GM12865 (cell line): ENCODE results near the gene KIF13A.
"Not testable (repeated sequence)": the region's sequence is repeated elsewhere in the genome, so short reads cannot be mapped to it uniquely, and the experiment has no call there.

Experiments used
- DNase-seq: peaks from one replicate; pipeline ENCODE4 v3.0.0; 2010; ENCODE audit warnings: low read depth
- H3K4me3 ChIP-seq: 2 replicates; pipeline ENCODE4 v1.5.1; 2011; ENCODE audit warnings: mild to moderate bottlenecking, low read depth, low read length, control low read depth
- TF ChIP-seq, protein P1 (sequence below): IDR thresholded peaks from 2 replicates; pipeline ENCODE4 v1.5.1; 2011; ENCODE audit warnings: low read length, control low read depth, low read depth, inconsistent platforms; ENCODE audit not compliant: insufficient read depth; ENCODE audit errors: missing control alignments

Gene KIF13A

GRCh38 chr6:17923401-17923863, 64.0 kb downstream of the KIF13A start:
- DNase-seq = no peak
- H3K4me3 ChIP-seq = no peak overlapping the region
- TF ChIP-seq, protein P1, sequence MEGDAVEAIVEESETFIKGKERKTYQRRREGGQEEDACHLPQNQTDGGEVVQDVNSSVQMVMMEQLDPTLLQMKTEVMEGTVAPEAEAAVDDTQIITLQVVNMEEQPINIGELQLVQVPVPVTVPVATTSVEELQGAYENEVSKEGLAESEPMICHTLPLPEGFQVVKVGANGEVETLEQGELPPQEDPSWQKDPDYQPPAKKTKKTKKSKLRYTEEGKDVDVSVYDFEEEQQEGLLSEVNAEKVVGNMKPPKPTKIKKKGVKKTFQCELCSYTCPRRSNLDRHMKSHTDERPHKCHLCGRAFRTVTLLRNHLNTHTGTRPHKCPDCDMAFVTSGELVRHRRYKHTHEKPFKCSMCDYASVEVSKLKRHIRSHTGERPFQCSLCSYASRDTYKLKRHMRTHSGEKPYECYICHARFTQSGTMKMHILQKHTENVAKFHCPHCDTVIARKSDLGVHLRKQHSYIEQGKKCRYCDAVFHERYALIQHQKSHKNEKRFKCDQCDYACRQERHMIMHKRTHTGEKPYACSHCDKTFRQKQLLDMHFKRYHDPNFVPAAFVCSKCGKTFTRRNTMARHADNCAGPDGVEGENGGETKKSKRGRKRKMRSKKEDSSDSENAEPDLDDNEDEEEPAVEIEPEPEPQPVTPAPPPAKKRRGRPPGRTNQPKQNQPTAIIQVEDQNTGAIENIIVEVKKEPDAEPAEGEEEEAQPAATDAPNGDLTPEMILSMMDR = no peak

GRCh38 chr6:17921454-17921853, 66.0 kb downstream of the KIF13A start:
- H3K4me3 ChIP-seq = no peak overlapping the region
- DNase-seq = no peak
- TF ChIP-seq, protein P1 = no peak

DNA sequence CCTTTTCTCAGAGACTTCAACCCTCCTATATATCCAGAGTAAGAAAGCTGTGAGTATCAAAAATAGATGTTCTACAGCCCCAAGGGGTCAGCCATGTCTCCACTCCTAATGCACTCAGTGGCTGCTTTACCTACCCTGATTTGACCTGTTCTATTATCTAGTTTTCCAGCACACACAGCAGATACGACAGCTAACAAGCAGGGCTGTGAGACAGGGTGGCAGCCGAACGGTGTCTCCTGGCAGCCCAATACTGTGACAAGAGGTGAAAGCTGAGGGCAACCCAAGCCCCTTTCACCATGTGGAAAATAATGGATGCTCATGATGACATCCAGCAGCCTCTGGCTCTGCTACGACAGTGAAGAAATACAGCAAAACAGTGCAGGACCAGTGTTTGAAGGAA, 67.9 kb downstream of the KIF13A start:
- no peak for DNase-seq
- TF ChIP-seq, protein P1 = no peak
- H3K4me3 ChIP-seq = no peak overlapping the region

DNA sequence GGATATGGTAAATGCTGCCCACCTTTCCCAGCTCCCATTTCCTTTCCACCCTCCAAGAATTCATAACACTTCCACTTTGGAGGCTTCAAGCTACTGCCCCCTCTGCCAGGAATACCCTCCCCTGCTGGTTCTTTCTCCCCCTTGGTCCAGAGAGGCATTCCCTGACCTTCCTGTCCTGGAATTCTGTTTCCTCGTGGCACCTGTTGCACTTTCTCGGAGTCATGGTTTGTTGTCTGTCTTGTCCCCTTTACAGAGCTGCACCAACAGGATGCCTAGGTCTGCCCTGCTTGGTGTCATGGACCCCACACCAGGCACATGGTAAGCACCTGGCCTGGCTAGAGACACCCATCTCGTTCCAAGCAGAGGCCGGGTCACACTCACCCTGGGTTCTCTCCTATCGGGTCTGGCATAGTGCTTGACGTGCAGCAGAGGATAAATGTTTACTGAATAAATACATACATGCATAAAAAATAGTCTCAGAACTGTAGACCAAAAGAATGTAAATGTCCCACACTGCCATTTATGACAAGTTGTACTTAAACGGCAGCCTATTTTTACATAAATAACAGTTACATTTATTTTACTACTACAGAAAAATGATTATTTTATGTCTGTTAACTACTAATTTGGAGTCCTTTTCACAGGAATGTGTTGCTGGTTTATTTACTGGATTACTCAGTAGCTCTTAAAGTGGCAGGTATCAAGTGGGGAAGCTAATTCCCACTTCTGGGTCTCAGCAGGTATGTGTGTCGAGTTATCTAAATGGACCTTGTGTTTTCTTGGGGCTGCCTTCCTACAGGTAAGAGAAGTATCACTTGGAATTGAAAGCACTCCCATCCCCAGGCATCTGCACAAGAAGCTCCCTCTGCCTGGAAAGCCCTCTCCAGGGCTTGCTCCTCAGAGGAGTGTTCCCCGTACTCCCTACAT, 69.3 kb downstream of the KIF13A start:
- DNase-seq = no peak
- TF ChIP-seq, protein P1 = no peak
- no peak overlapping the region for H3K4me3 ChIP-seq

GRCh38 chr6:17914651-17915050, 72.8 kb downstream of the KIF13A start:
- no peak for DNase-seq
- TF ChIP-seq, protein P1 = no peak
- no peak overlapping the region for H3K4me3 ChIP-seq

DNA sequence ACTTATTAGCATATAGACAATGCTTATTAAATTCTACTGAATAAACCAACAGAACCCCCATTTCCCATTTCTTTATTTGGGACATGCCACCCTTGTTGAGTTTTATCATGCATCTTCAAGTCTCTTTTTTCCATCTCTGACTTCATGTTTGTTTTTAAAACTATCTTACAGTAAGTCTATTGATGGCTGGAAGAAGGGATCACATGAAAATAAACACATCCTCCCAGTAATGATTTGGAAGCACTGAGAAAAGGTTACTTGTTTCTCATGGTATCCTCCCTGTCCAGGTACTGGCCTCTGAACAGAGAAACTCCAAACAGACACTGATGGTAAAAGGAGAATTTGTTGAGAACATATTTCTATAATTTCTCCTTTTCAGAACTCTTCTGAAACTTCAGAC, 74.9 kb downstream of the KIF13A start:
- no peak for DNase-seq

GRCh38 chr6:17911656-17912055, 75.8 kb downstream of the KIF13A start:
- not testable (repeated sequence) for H3K4me3 ChIP-seq, DNase-seq

More for the DNA sequence above, 74.9 kb downstream of the KIF13A start:
- H3K4me3 ChIP-seq = no peak overlapping the region
- TF ChIP-seq, protein P1 = no peak
